ENCODE results near the gene BACE2. TPM values are rescaled to one million over a fixed set of nuclear protein-coding genes. Genes with fewer than 3 reads are reported as not detected.

The BACE2 gene
- total and polyA plus RNA-seq, 2 of the 4 experiments (the other 2 are of a cell fraction): 17.0 to 35.5 TPM

DNA sequence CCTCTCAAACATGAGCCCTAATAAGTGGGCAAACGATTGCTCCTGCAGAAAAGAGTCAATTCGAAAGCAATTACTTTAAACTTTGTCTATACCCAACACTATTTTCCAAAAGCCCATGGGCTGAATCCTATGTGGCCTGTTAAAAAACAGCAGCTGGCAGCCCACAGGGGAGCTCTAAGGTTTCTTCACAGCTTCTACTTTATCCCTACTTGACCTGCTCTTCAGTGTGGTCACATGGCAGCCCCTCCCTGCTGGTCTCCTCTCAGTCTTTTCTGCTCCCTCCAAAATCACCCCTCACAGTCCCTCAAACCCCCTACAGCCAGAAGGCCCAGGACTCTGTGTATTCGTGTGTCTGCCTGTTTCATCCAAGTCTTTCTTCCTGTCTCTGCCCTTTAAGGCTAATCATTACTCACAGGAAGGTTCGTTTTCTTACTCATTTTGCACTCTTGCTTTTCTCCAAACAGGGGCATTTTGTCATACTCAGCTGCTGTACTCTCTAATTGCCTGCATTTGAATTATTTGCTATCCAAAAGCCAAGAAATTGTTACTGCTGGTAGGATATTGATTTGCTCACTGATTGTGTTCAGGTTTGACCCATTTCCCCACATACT, 86.2 kb downstream of the BACE2 start:
- H2BK120ac ChIP-seq (ENCODE audit: low read depth, low read length): peak overlapping the region; percentile 47; the same call in 1 of the 2 replicates
- H4K91ac ChIP-seq (ENCODE audit: insufficient read depth, low read depth, low read length): peak overlapping the region; percentile 39; the same call in 1 of the 2 replicates
- H3K4me3 ChIP-seq (ENCODE audit: insufficient read depth, low read depth, low read length): no peak overlapping the region
- H3K9me3 ChIP-seq (ENCODE audit: control insufficient read depth, insufficient read depth, low read length): peaks cover 7% of the 10 kb centered on the region
- TF ChIP-seq POLR2A (IDR thresholded peaks at IDR 0.05; ENCODE audit: low read depth, low read length) (no peak), USF2 (IDR thresholded peaks at IDR 0.05; ENCODE audit: low read depth, low read length) (no peak), NFE2L2 (IDR thresholded peaks at IDR 0.05; ENCODE audit: low read depth, low read length) (no peak), RFX5 (IDR thresholded peaks at IDR 0.05; ENCODE audit: low read depth, low read length) (no peak), BHLHE40 (IDR thresholded peaks at IDR 0.05; ENCODE audit: low read depth, low read length) (no peak), SMC3 (IDR thresholded peaks at IDR 0.05; ENCODE audit: low read depth, low read length) (no peak)
- dilution Hi-C loops (cut with HindIII; ENCODE audit: low sequenced_read_pairs, unreplicated experiment) (no loop called here), intact Hi-C loops (cut with micrococcal nuclease) (no loop called here), in situ Hi-C loops (cut with MboI; ENCODE audit: low sequenced_read_pairs) (no loop called here)
- peak overlapping the region; percentile 66 for H2BK5ac ChIP-seq (ENCODE audit: low read depth, low read length, poor library complexity, severe bottlenecking)
- ChIA-PET POLR2A (ENCODE audit: unreplicated experiment) (no interaction called here), CTCF (no interaction called here)
- 0 out of 2 replicates have a peak overlapping the region, but pooled peaks have one; percentile 15 for H2AK5ac ChIP-seq (ENCODE audit: low read depth, low read length)
- H3K4me1 ChIP-seq (ENCODE audit: control insufficient read depth, insufficient read depth, low read length): peaks cover 15% of the 10 kb centered on the region
- H3K79me1 ChIP-seq (ENCODE audit: low read depth in 1 of 2, low read length in 2 of 2): no peaks in the 10 kb centered on the region; a peak in 1 of 4 replicates
- peaks cover 13% of the 10 kb centered on the region for H3K9me1 ChIP-seq (ENCODE audit: insufficient read depth, low read length)
- WGBS, 2 experiments (ENCODE audit: extremely low coverage in 2 of 2, insufficient read length in 1 of 2): 83% methylated on average over 1 of the region's 4 CpGs; no CpG with 5 or more reads in 1 of the 2 experiments
- ATAC-seq (ENCODE audit: low read depth): no peak
- no peak overlapping the region for H2AFZ ChIP-seq (replicated peaks; ENCODE audit: low read length, poor library complexity)
- DNase-seq: peak; percentile 57
- BruUV-seq (replicated peaks): no TSS peak
- no peak overlapping the region; the same call in 1 of the 2 replicates for H3K27ac ChIP-seq (ENCODE audit: insufficient read depth, low read length)
- no peak overlapping the region for H3K9ac ChIP-seq (ENCODE audit: low read depth, low read length)
- H3K56ac ChIP-seq (ENCODE audit: extremely low read depth, insufficient read depth, low read length): no peak overlapping the region
- H2BK15ac ChIP-seq (ENCODE audit: low read depth, low read length): no peak overlapping the region
- H3K23ac ChIP-seq (ENCODE audit: low read depth, low read length): peak overlapping the region; percentile 34; the same call in 1 of the 2 replicates
- H3K18ac ChIP-seq (ENCODE audit: low read depth, low read length): peak overlapping the region; percentile 23; the same call in 1 of the 2 replicates
- H4K5ac ChIP-seq (ENCODE audit: low read depth, low read length): no peak overlapping the region
- H2BK20ac ChIP-seq (ENCODE audit: low read depth, low read length): no peak overlapping the region
- peaks cover 1% of the 10 kb centered on the region; the same call in 1 of the 2 replicates for H3K36me3 ChIP-seq (ENCODE audit: control insufficient read depth, insufficient read depth, low read length)
- peak overlapping the region in 1 of 2 experiments; percentile 67; a peak in 1 of 4 replicates for H4K8ac ChIP-seq (ENCODE audit: low read depth in 2 of 2, low read length in 2 of 2)
- no peak overlapping the region; the same call in 1 of the 2 replicates for H3K14ac ChIP-seq (replicated peaks; ENCODE audit: low read depth, low read length)
- no peaks in the 10 kb centered on the region for H4K20me1 ChIP-seq (ENCODE audit: insufficient read depth, low read length)
- H3K4ac ChIP-seq (ENCODE audit: low read depth, low read length): peak overlapping the region; percentile 58; the same call in 1 of the 2 replicates
- no peaks in the 10 kb centered on the region for H3K27me3 ChIP-seq (ENCODE audit: control insufficient read depth, insufficient read depth, low read length)
- no peak overlapping the region for H2AK9ac ChIP-seq (replicated peaks; ENCODE audit: low read depth, low read length, poor library complexity)
- H3K4me2 ChIP-seq (ENCODE audit: low read depth, low read length): no peak overlapping the region

All from IMR-90 (cell line).